ENCODE results near the gene TRAK2.

Gene TRAK2

GRCh38 chr2:201361078-201361733 lies 90.1 kb downstream of the TRAK2 start:
- no peak for DNase-seq (ENCODE audit: low spot score)

GRCh38 chr2:201360256-201360655 lies 91.0 kb downstream of the TRAK2 start:
- no peak for DNase-seq (ENCODE audit: low spot score)

- no peak for DNase-seq (ENCODE audit: low spot score)
Measured at GRCh38 chr2:201358684-201359083, 92.6 kb downstream of the TRAK2 start.

- DNase-seq (ENCODE audit: low spot score), result no peak
Measured at GRCh38 chr2:201357221-201357620, 94.0 kb downstream of the TRAK2 start, which contains the start of gene FLACC1. FLACC1 (minus strand) TSS chr2:201357345; CDS start chr2:201351404, 5,941 bp downstream.

DNA sequence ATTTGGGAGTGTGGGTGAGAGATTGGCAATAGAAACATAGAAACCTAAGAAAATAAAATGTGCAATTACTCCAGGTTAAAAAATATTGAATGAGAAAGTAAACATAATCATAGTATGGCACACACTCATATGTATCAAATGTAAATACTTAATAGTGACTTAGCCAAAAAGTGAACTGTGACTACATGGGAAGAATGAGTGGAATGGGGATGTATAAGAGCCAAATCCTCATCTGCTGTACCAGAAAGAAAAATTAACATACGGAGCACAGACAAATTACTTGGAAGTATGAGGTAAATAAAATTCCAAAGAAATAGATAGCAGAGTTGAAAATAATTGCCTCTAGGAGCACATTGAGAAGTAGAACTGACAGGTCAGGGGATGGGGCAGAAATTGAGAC lies 98.1 kb downstream of the TRAK2 start:
- no peak for DNase-seq (ENCODE audit: low spot score)

DNA sequence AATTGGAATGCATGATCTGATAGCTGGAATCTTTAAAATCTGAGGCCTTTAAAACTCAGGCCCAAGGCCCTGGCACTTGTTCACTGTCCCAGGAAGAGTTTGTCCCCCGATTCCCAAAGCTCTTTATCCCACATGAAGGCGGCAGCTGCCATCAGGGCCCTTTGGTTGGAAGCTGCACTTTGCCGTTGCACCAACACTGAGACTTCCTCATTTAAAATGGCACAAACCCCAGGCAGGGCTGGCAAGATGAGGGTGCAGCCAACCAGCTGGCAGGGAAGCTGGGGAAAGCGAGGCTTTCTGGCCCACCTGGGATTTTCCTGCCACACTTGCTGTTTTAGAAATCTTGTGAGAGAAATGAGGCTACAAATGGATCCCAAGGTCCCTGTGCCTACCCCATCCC lies 100.4 kb downstream of the TRAK2 start:
- no peak for DNase-seq (ENCODE audit: low spot score)

- DNase-seq (ENCODE audit: low spot score), result no peak
Measured at GRCh38 chr2:201349601-201350000, 101.7 kb downstream of the TRAK2 start.

DNA sequence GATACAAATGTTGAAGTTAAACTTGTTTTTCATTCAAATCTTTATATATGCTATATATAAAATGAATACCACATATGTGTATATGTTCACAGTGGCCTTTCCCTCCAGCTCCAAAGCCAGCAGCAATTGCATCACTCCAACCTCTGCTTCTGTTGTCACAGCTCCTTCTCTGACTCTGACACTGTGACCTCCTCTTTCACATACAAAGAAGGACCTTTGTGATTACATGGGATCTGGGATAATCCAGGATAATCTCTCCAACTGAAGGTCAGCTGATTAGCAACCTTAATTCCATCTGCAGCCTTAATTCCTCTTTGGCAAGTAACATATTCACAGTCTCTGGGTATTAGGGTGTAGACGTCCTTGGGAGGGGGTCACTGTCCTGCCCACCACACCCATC lies 102.5 kb downstream of the TRAK2 start:
- DNase-seq (ENCODE audit: low spot score), result no peak

GRCh38 chr2:201347138-201347537 lies 104.1 kb downstream of the TRAK2 start:
- no peak for DNase-seq (ENCODE audit: low spot score)

DNA sequence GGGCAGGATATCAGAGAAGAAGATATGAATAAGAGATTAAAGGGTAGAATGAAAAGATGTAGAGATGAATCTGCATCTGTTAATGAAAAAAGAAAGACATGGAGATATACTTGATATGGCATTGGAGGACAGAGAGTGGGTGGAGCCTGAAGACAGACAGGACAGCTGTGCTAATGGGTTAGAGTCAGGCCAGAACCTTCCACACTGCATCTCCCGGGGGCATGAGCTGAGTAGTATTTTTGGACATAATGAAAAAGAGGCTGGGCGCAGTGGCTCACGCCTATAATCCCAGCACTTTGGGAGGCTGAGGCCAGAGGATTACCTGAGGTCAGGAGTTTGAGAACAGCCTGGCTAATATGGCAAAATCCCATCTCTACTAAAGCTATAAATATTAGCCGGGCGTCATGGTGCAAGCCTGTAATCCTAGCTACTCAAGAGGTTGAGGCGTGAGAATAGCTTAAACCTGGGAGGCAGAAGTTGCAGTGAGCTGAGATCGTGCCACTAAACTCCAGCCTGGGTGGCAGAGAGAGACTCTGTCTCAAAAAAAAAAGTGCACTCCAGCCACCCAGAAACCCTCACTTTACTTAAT lies 105.5 kb downstream of the TRAK2 start:
- no peak for DNase-seq (ENCODE audit: low spot score)

- no peak for DNase-seq (ENCODE audit: low spot score)
Measured at GRCh38 chr2:201344663-201345366, 106.4 kb downstream of the TRAK2 start.

DNA sequence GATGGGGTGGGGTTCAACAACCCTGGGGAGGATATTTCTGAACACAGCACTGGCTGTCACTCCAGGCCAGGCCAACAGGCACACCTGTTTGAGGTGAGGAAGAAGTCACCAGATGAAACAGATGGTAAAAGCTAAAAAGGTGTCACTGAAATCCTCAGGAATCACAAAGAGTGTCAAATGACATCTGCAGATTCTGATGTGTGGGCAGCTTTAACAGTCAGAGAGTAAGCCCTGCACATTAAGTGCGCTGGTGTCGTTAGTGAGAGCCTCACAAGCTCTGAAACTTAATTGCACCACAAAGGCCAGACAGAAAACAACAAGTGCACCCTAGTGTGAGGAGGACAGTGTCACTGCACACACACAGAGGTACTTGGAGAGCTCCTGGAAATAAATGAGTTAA lies 107.7 kb downstream of the TRAK2 start:
- no peak for DNase-seq (ENCODE audit: low spot score)

GRCh38 chr2:201342923-201343322 lies 108.3 kb downstream of the TRAK2 start:
- no peak for DNase-seq (ENCODE audit: low spot score)

- no peak for DNase-seq (ENCODE audit: low spot score)
Measured at GRCh38 chr2:201329409-201329808, 121.8 kb downstream of the TRAK2 start.

DNA sequence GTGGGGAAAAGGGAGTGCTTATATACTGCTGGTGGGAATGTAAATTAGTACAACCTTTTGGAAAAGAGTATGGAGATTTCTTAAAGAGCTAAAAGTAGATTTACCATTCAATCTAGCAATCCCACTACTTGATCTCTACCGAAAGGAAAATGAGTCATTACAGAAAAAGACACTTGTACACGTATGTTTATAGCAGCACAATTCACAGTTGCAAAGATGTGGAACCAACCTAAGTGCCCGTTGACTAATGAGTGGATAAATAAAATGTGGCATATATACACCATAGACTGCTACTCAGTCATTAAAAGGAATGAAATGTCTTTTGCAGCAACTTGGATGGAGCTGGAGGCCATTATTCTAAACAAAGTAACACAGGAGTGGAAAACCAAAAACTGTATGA lies 123.6 kb downstream of the TRAK2 start:
- DNase-seq (ENCODE audit: low spot score), result no peak

Measured in kidney capillary endothelial cell (primary cell).